B cell (primary cell): Measurements from ENCODE around the gene ASPN. TPM values are rescaled to one million over a fixed set of nuclear protein-coding genes. Genes with fewer than 3 reads are reported as not detected.

Source experiments
- ATAC-seq: fragments of 200-7000 bp; cut with Tn5 transposase; one replicate; pipeline ENCODE4 v1.10.0; 2021; ENCODE audit warnings: low read depth, mild to moderate bottlenecking, moderate number of reproducible peaks, moderate library complexity
- CTCF ChIA-PET: fragments of 350-600 bp; sonication (Branson Sonifier 250); formaldehyde crosslinking; loops from one replicate; lab custom pipeline; 2021; ENCODE audit warnings: antibody characterized with exemption, inconsistent platforms; lab: Charles Lee
- POLR2A ChIA-PET: fragments of 350-600 bp; sonication (Branson Sonifier 250); formaldehyde crosslinking; loops from one replicate; lab custom pipeline; 2021; ENCODE audit warnings: antibody characterized with exemption; lab: Charles Lee
- DNase-seq: peaks from one replicate; pipeline ENCODE4 v3.0.0; 2013
- H2AFZ ChIP-seq: 2 replicates; pipeline ENCODE4 v1.6.1; 2012; ENCODE audit warnings: mild to moderate bottlenecking, low read depth, low read length; ENCODE audit not compliant: insufficient read depth, poor library complexity, severe bottlenecking
- H3K27ac ChIP-seq, 2 donors: 1 replicate in 1 of 2; 2 replicates in 1 of 2; pipeline ENCODE4 v1.5.1; 2012 to 2013; ENCODE audit warnings: low read length in 2 of 2, mild to moderate bottlenecking in 2 of 2, moderate library complexity in 1 of 2
- H3K27me3 ChIP-seq, 4 experiments: fragments of 200-600 bp in 1 of 4; sonication (generic) in 1 of 4; replicated peaks in 1 of 4; 1 replicate in 2 of 4; 2 replicates in 2 of 4; pipeline versions ENCODE4 v1.6.1 to v1.7.0; 2013 to 2016; ENCODE audit warnings: low read length in 3 of 4, mild to moderate bottlenecking in 2 of 4, mixed read lengths in 1 of 4, moderate library complexity in 1 of 4; ENCODE audit not compliant: insufficient read depth in 4 of 4, control insufficient read depth in 3 of 4; ENCODE audit errors: control extremely low read depth in 1 of 4
- H3K36me3 ChIP-seq, 2 experiments: replicated peaks in 1 of 2; 1 replicate in 1 of 2; 2 replicates in 1 of 2; pipeline versions ENCODE4 v1.6.1 to v1.7.1; 2013; ENCODE audit warnings: low read length in 1 of 2; ENCODE audit not compliant: insufficient read depth in 2 of 2, control insufficient read depth in 1 of 2; ENCODE audit errors: control extremely low read depth in 1 of 2, extremely low read depth in 1 of 2
- H3K4me1 ChIP-seq, 2 donors: fragments of 200-600 bp in 1 of 2; sonication (generic) in 1 of 2; 1 replicate in 1 of 2; 2 replicates in 1 of 2; pipeline versions ENCODE4 v1.5.1 to v1.6.1; 2013 to 2017; ENCODE audit warnings: low read length in 2 of 2; ENCODE audit not compliant: control insufficient read depth in 2 of 2, insufficient read depth in 2 of 2
- H3K4me2 ChIP-seq: replicated peaks from 2 replicates; pipeline ENCODE3; 2012; ENCODE audit warnings: mild to moderate bottlenecking, low read depth, low read length; ENCODE audit not compliant: poor library complexity, severe bottlenecking
- H3K4me3 ChIP-seq, 5 experiments: fragments of 200-600 bp in 1 of 5; sonication (generic) in 1 of 5; 1 replicate in 3 of 5; 2 replicates in 2 of 5; pipeline versions ENCODE4 v1.5.1 to v1.7.0; 2011 to 2016; ENCODE audit warnings: low read length in 4 of 5, mild to moderate bottlenecking in 4 of 5, low read depth in 2 of 5, control low read depth in 1 of 5, moderate library complexity in 1 of 5; ENCODE audit not compliant: insufficient read depth in 1 of 5; ENCODE audit errors: control extremely low read depth in 1 of 5, extremely low read depth in 1 of 5
- H3K79me2 ChIP-seq: fragments of 200-600 bp; sonication (generic); one replicate; pipeline ENCODE4 v1.6.0; 2016; ENCODE audit warnings: low read length; ENCODE audit not compliant: control insufficient read depth, insufficient read depth
- H3K9ac ChIP-seq: fragments of 200-600 bp; sonication (generic); 2 replicates; pipeline ENCODE4 v1.6.1; 2017; ENCODE audit warnings: mild to moderate bottlenecking, low read length, moderate library complexity
- H3K9me3 ChIP-seq, 3 donors: one replicate each; pipeline versions ENCODE4 v1.6.1 to v1.7.1; 2013; ENCODE audit warnings: low read length in 2 of 3; ENCODE audit not compliant: control insufficient read depth in 2 of 3, insufficient read depth in 1 of 3; ENCODE audit errors: control extremely low read depth in 1 of 3
- H4K20me1 ChIP-seq: 2 replicates; pipeline ENCODE4 v1.6.0; 2012; ENCODE audit warnings: mild to moderate bottlenecking, low read length; ENCODE audit not compliant: insufficient read depth, control insufficient read depth, poor library complexity, severe bottlenecking
- H3K27ac Mint-ChIP-seq: one replicate; pipeline ENCODE4 v1.8.0; 2021; ENCODE audit warnings: mixed read lengths
- H3K27me3 Mint-ChIP-seq: one replicate; pipeline ENCODE4 v1.8.0; 2021; ENCODE audit warnings: mixed read lengths
- H3K4me1 Mint-ChIP-seq: one replicate; pipeline ENCODE4 v1.8.0; 2021; ENCODE audit warnings: mixed read lengths
- H3K4me3 Mint-ChIP-seq: one replicate; pipeline ENCODE4 v1.8.0; 2021; ENCODE audit warnings: mixed read lengths
- H3K9me3 Mint-ChIP-seq: one replicate; pipeline ENCODE4 v1.8.0; 2022; ENCODE audit warnings: mixed read lengths; ENCODE audit not compliant: insufficient read depth
- CTCF ChIP-seq: fragments of 200-600 bp; IDR thresholded peaks from one replicate; pipeline ENCODE4 v1.8.0; 2022; ENCODE audit warnings: antibody characterized with exemption, mild to moderate bottlenecking
- EZH2 ChIP-seq: IDR thresholded peaks from 2 replicates; pipeline ENCODE4 v1.6.1; 2012; ENCODE audit warnings: borderline replicate concordance, low read depth, mild to moderate bottlenecking, moderate library complexity, low read length; ENCODE audit not compliant: insufficient read depth, poor library complexity, severe bottlenecking
- WGBS: methylation state at CpG from one replicate; pipeline ENCODE4 v1.1.5; 2013; ENCODE audit warnings: missing lambda C conversion rate; ENCODE audit not compliant: insufficient coverage; 5-methylcytosine and 5-hydroxymethylcytosine counted together
- intact Hi-C: fragments of 100-400 bp; cut with micrococcal nuclease; formaldehyde crosslinking; loops from one replicate; pipeline ENCODE4 v1.10.0; 2022
- polyA plus RNA-seq: library from polyadenylated mRNA; depleted of rRNA; stranded (reverse); fragments of >200 nt; gene quantifications from 2 replicates; pipeline ENCODE4 v1.2.3, GENCODE V29; 2012
- total RNA-seq, 2 donors: library from RNA; stranded (reverse); fragments of 120-200 nt in 1 of 2; gene quantifications; 1 replicate in 1 of 2; 2 replicates in 1 of 2; pipeline versions ENCODE4 v1.2.3 to v1.2.4, GENCODE V29; 2013 to 2022

Gene ASPN
- total and polyA plus RNA-seq, 2 donors (not counting 1 experiment from before 2014, with no cell fraction given): not detected

- H3K9me3 Mint-ChIP-seq: no peaks in the 10 kb centered on the region
- no peaks in the 10 kb centered on the region for H3K4me1 ChIP-seq
- H3K4me3 Mint-ChIP-seq: no peak overlapping the region
- H3K79me2 ChIP-seq: no peaks in the 10 kb centered on the region
- H3K27ac Mint-ChIP-seq: no peak overlapping the region
- intact Hi-C loops: no loop called here
- H4K20me1 ChIP-seq: no peaks in the 10 kb centered on the region
- no peaks in the 10 kb centered on the region for H3K36me3 ChIP-seq
- H3K4me2 ChIP-seq: no peak overlapping the region
- ATAC-seq (no peak), DNase-seq (no peak)
- H3K27ac ChIP-seq: no peak overlapping the region
- no peaks in the 10 kb centered on the region for H3K9me3 ChIP-seq
- H3K9ac ChIP-seq: no peak overlapping the region
- TF ChIP-seq CTCF (no peak), EZH2 (no peak)
- H3K27me3 ChIP-seq: no peaks in the 10 kb centered on the region
- H3K27me3 Mint-ChIP-seq: no peaks in the 10 kb centered on the region
- no peak overlapping the region for H2AFZ ChIP-seq
- ChIA-PET CTCF (no interaction called here), POLR2A (no interaction called here)
- no peaks in the 10 kb centered on the region for H3K4me1 Mint-ChIP-seq
- H3K4me3 ChIP-seq: no peak overlapping the region
- no CpG with 5 or more reads among the region's 2 CpGs for WGBS
Measured at GRCh38 chr9:92504881-92505280, 22.6 kb upstream of the ASPN start.

GRCh38 chr9:92503156-92503555, 20.9 kb upstream of the ASPN start:
- ChIA-PET POLR2A (no interaction called here), CTCF (no interaction called here)
- no CpG with 5 or more reads among the region's 2 CpGs for WGBS
- no peak for DNase-seq
- Histone ChIP-seq H2AFZ (no peak overlapping the region), H3K27me3 (no peaks in the 10 kb centered on the region), H4K20me1 (no peaks in the 10 kb centered on the region), H3K9me3 (no peaks in the 10 kb centered on the region), H3K4me1 (no peaks in the 10 kb centered on the region), H3K4me3 (no peak overlapping the region), H3K4me2 (no peak overlapping the region), H3K36me3 (no peaks in the 10 kb centered on the region), H3K79me2 (no peaks in the 10 kb centered on the region), H3K27ac (no peak overlapping the region), H3K9ac (no peak overlapping the region)
- H3K27ac Mint-ChIP-seq: no peak overlapping the region
- H3K27me3 Mint-ChIP-seq: no peaks in the 10 kb centered on the region
- TF ChIP-seq CTCF (no peak), EZH2 (no peak)
- ATAC-seq: no peak
- no peaks in the 10 kb centered on the region for H3K4me1 Mint-ChIP-seq
- H3K4me3 Mint-ChIP-seq: no peak overlapping the region
- no peaks in the 10 kb centered on the region for H3K9me3 Mint-ChIP-seq
- intact Hi-C loops: no loop called here
